NCI-H524 (cell line): Measurements from ENCODE around the gene SMC2.
A peak's percentile ranks its signal among the peaks of the same experiment; 100 is the strongest.

Experiments used
- DNase-seq, 2 experiments: peaks; one replicate each; lab custom pipeline; 2025; lab: John Stamatoyannopoulos, UW

Gene SMC2

DNA sequence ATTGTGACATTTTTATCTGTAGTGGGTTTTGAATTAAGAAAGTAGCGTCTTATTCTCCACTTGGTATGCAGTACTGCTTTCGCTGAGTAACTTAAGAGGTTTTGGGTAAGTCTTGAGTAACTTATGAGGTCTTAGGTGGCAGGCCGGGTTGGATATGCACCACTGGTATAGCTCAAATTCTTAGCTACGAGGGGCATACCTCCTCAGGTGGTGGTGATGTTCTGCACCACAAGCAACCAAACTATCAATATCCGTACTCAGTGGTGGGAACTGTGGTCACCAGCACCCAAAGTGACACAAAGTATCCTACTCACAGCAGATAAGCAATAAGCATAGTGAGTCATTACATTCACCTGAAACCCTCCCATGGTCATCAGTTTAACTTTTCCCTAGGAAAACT is 13.7 kb downstream of the SMC2 start:
- no peak for DNase-seq

DNA sequence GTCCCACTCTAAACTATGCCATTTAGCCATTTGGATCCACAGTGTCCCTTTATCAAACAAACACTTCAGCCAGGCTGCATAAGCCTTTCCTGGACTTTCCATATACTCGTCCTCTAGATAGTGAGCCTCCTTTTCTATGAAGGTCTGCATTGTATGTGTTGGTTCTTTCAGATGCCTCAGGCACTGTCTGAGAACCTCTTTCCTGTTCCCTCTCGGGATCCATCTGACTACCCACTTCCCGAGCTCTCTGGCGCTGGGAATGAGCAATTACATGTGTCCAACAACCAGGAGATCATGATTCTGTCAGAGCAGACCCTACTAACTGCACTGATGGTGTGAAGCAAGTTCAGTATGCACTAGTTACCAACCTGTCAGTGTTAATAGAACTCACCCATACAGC is 14.2 kb downstream of the SMC2 start:
- DNase-seq = no peak

- DNase-seq = no peak
Measured at GRCh38 chr9:104110509-104110908, 16.4 kb downstream of the SMC2 start.

DNA sequence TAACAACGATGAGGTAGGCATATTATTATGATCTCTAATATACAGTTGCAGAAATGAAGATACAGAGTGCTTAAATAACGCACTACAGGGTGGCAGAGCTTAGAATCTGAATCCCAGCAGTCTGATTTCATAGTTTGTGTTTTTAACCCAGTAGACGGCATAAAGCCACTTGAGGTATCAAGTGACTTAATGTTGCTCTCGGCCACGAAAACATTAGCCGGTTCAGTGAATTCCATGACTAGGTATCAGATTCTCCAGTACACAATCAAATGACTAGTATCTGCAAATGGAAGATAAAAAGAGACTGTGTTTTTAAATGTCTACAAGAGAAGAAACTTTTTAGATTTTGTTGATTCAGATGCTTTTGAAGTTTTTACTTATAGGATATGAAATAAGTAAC is 24.8 kb downstream of the SMC2 start:
- DNase-seq = peak in 1 of 2 experiments; percentile 12

DNA sequence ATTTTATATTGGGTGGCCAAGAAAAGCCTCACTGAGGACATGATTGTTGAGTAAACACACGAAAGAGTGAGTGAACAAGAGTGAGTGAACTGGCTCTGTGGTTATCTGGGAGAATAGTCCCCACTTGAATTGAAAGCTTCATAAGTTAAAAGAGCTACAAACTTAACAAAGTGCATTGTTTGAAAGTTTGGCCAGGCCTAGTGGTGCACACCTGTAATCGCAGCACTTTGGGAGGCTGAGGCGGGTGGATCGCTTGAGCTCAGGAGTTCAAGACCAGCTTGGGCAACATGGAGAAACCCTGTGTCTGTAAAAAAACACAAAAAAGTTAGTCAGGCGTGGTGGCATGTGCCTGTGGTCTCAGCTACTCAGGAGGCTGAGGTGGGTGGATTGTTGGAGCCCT is 26.9 kb downstream of the SMC2 start:
- no peak for DNase-seq

DNA sequence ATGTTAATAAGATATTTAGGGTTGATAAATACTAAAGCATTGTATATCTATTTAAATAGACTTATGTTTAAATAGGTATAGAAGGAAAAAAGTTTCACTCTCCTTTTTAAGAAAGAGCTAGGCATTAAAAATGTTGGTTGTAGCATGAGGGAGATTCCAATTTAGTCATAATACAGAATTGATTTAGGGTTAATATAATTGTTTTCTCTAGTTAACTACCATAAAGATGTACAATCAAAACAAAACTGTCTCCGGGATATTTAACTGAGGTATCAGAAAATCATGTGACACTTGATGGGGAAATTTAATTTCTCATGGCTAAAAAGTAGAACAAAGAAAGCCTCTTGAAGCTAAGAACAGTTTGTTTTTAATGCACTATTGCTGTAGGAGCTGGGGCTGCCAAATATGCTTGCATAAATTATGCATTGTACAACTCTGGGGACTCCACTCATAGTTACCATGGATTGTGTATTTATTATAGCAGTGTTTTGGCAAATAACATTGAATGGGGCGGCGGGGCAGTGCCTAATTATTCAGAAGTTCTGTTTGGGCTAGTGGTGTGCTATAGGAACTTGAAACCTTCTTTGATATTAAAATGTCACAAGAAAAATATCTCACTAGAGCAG is 44.2 kb downstream of the SMC2 start:
- DNase-seq = no peak

- DNase-seq = no peak
Measured at GRCh38 chr9:104142799-104143549, 48.9 kb downstream of the SMC2 start.

DNA sequence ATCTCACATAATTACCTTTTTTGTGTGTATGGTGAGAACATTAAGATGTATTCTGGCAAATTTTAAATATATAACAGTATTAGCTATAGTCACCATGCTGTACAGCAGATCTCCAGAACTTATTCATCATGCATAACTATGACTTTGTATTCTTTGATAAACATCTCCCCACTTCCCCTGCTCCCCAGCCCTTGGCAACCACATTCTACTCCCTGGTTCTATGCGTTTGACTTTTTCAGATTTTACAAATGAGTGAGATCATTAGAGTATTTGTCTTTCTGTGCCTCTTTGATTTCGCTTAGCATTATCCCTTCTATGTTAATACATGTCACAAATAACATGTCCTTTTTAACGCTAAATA is 49.4 kb downstream of the SMC2 start:
- no peak for DNase-seq

GRCh38 chr9:104144336-104144735 is 50.2 kb downstream of the SMC2 start:
- DNase-seq = no peak

DNA sequence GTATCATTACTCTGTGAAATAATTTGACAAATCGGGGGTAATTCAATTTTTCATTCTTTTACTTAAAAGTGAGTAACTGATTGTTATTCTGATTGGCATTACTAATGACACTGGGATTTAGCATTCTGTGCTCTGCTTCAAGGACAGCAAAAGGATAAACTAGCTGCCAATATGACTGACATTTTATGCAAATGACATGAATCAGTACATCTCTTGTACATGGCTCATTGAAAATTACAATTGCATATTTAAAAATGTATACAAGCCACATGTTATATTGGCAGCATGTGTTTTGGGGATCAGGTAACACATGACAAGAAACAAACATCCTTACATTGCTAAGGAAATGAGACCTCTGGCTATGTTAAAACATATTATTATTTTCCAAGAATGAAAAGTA is 79.0 kb downstream of the SMC2 start:
- no peak for DNase-seq

- DNase-seq = peak; percentile 1 to 55
Measured at GRCh38 chr9:104177003-104177611, 83.0 kb downstream of the SMC2 start.

- no peak for DNase-seq
Measured at GRCh38 chr9:104177676-104178075, 83.6 kb downstream of the SMC2 start.
